GM23248 (cell line): ENCODE measurements around the gene LRBA.

ENCODE experiments used
- EZH2 ChIP-seq: fragments of 200-600 bp; sonication (generic); IDR thresholded peaks from 2 replicates; pipeline ENCODE4 v1.6.1; 2018; ENCODE audit warnings: antibody characterized with exemption, mild to moderate bottlenecking; ENCODE audit not compliant: insufficient read depth, poor library complexity, severe bottlenecking
- EZH2phosphoT487 ChIP-seq: fragments of 200-600 bp; sonication (generic); IDR thresholded peaks from 2 replicates; pipeline ENCODE4 v1.6.1; 2018; ENCODE audit warnings: antibody characterized with exemption, moderate library complexity, mild to moderate bottlenecking, low read depth; ENCODE audit not compliant: insufficient read depth

- TF ChIP-seq EZH2 (no peak), EZH2phosphoT487 (no peak)
These were observed 578.3 kb downstream of the LRBA start for GRCh38 chr4:150436598-150437370.
